Muscle layer of colon (tissue), 2 donors: ENCODE measurements around the gene ABCA12.

Source experiments
- H3K27ac ChIP-seq: one replicate; pipeline ENCODE4 v1.7.0; 2013; ENCODE audit warnings: low read depth, mild to moderate bottlenecking, low read length, moderate library complexity
- H3K27me3 ChIP-seq, 2 donors: one replicate each; pipeline ENCODE4 v1.7.0; 2013; ENCODE audit warnings: low read length in 2 of 2, mild to moderate bottlenecking in 2 of 2; ENCODE audit not compliant: insufficient read depth in 2 of 2, control insufficient read depth in 1 of 2
- H3K36me3 ChIP-seq: one replicate; pipeline ENCODE4 v1.7.0; 2013; ENCODE audit warnings: mild to moderate bottlenecking, low read length; ENCODE audit not compliant: insufficient read depth
- H3K4me1 ChIP-seq: one replicate; pipeline ENCODE4 v1.7.0; 2013; ENCODE audit warnings: mild to moderate bottlenecking, low read length; ENCODE audit not compliant: insufficient read depth
- H3K4me3 ChIP-seq, 2 donors: one replicate each; pipeline ENCODE4 v1.7.0; 2013; ENCODE audit warnings: low read length in 2 of 2, low read depth in 1 of 2, mild to moderate bottlenecking in 1 of 2, moderate library complexity in 1 of 2
- H3K9ac ChIP-seq: one replicate; pipeline ENCODE4 v1.7.0; 2013; ENCODE audit warnings: low read length
- H3K9me3 ChIP-seq: one replicate; pipeline ENCODE4 v1.7.0; 2013; ENCODE audit warnings: mild to moderate bottlenecking, low read length
- donor health status: abdominal sarcoma.
- donor health status: Adenocarcinoma of cecum.

ABCA12 gene

GRCh38 chr2:215149894-215150293 lies 11.5 kb upstream of the ABCA12 start:
- H3K27ac ChIP-seq = no peak overlapping the region
- H3K4me1 ChIP-seq = no peaks in the 10 kb centered on the region
- no peak overlapping the region for H3K9ac ChIP-seq
- H3K9me3 ChIP-seq = no peaks in the 10 kb centered on the region
- H3K27me3 ChIP-seq = no peaks in the 10 kb centered on the region
- H3K36me3 ChIP-seq = no peaks in the 10 kb centered on the region
- H3K4me3 ChIP-seq = no peak overlapping the region

- Histone ChIP-seq H3K36me3 (no peaks in the 10 kb centered on the region), H3K9ac (no peak overlapping the region), H3K27me3 (no peaks in the 10 kb centered on the region), H3K9me3 (no peaks in the 10 kb centered on the region), H3K27ac (no peak overlapping the region), H3K4me3 (no peak overlapping the region), H3K4me1 (no peaks in the 10 kb centered on the region)
These were observed 11.1 kb upstream of the ABCA12 start for GRCh38 chr2:215149486-215149885.

GRCh38 chr2:215149060-215149459 lies 10.6 kb upstream of the ABCA12 start:
- Histone ChIP-seq H3K9ac (no peak overlapping the region), H3K4me1 (no peaks in the 10 kb centered on the region), H3K9me3 (no peaks in the 10 kb centered on the region), H3K4me3 (no peak overlapping the region), H3K27me3 (no peaks in the 10 kb centered on the region), H3K27ac (no peak overlapping the region), H3K36me3 (no peaks in the 10 kb centered on the region)

DNA sequence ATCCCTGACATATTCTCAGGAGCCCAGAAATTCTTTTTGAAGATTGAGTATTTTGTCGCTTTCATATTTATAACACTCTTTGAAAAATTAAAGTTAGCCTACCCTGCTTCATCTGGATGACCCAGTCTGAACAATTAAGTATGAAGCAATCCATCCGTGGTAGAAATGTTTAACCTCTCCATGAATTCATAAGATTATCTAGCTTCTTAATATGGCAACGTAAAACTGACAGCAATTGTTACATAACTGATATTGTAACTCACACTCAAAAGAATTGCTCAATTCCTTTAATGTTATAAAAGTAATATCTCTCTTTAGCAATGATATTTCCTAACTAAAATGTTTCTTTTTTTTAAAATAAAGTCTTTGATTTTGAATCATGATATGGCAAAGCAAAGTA lies 7.2 kb upstream of the ABCA12 start:
- Histone ChIP-seq H3K27ac (no peak overlapping the region), H3K27me3 (no peaks in the 10 kb centered on the region), H3K9me3 (no peaks in the 10 kb centered on the region), H3K4me1 (no peaks in the 10 kb centered on the region), H3K36me3 (no peaks in the 10 kb centered on the region), H3K4me3 (no peak overlapping the region), H3K9ac (no peak overlapping the region)

DNA sequence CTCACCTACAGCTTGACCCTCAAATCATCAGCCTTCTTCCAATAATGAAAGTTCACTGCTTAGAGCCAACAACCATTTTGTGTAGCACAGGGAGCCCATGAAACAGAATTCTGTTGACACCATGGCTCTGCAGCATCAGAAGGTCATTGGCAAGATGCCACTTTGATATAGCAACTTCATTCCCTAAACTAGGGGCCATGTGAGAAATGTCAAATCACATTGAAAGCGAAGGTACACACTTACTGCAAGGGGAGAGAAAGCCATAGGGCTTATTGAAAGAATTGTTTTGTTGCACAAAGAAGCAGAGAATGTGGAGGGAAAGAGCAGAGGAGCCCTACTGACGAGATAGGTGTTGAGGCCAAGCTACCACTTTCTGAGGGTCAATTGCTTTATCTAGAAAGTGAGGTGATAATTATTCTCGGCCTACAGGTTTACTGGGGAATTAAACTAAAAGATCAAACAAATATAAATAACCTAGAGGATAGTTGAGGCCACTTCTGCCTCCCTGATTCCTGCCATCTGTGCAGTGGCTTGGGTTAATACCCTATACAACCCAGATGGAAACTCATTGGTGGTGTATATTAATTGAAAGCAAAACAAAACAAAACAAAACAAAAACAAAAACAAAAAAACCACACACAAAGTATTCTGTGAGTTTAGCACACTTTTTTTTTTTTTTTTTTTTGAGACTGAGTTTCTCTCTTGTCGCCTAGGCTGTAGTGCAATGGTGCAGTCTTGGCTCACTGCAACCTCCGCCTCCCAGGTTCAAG lies 5.9 kb upstream of the ABCA12 start:
- H3K4me3 ChIP-seq = no peak overlapping the region
- no peaks in the 10 kb centered on the region for H3K36me3 ChIP-seq
- no peak overlapping the region for H3K9ac ChIP-seq
- H3K27me3 ChIP-seq = no peaks in the 10 kb centered on the region
- no peaks in the 10 kb centered on the region for H3K4me1 ChIP-seq
- no peak overlapping the region for H3K27ac ChIP-seq
- no peaks in the 10 kb centered on the region for H3K9me3 ChIP-seq

DNA sequence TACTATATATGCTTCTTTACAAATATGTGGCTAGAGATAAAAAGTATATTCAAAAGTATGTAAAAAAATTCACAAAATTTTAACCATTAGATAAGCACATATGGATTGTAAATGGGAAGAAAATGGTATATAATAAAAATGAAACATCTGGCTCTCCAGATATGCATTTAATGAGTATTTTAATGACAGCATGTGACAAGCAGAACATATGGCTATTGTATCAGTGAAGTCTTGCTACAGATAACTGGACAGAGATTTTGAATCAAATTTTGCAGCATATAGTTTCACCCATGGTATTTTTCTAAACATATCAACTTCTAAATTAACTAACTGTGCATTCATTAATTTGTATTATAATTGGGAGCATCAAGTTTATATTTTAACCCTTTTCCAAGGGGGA lies 5.0 kb upstream of the ABCA12 start:
- H3K36me3 ChIP-seq = no peaks in the 10 kb centered on the region
- H3K27me3 ChIP-seq = no peaks in the 10 kb centered on the region

GRCh38 chr2:215141706-215142105 lies 3.3 kb upstream of the ABCA12 start:
- Histone ChIP-seq H3K27me3 (no peaks in the 10 kb centered on the region), H3K4me3 (no peak overlapping the region), H3K9me3 (no peaks in the 10 kb centered on the region), H3K36me3 (no peaks in the 10 kb centered on the region), H3K4me1 (no peaks in the 10 kb centered on the region), H3K27ac (no peak overlapping the region), H3K9ac (no peak overlapping the region)

More for the DNA sequence above, 5.0 kb upstream of the ABCA12 start:
- Histone ChIP-seq H3K9ac (no peak overlapping the region), H3K4me1 (no peaks in the 10 kb centered on the region), H3K4me3 (no peak overlapping the region), H3K27ac (no peak overlapping the region), H3K9me3 (no peaks in the 10 kb centered on the region)

DNA sequence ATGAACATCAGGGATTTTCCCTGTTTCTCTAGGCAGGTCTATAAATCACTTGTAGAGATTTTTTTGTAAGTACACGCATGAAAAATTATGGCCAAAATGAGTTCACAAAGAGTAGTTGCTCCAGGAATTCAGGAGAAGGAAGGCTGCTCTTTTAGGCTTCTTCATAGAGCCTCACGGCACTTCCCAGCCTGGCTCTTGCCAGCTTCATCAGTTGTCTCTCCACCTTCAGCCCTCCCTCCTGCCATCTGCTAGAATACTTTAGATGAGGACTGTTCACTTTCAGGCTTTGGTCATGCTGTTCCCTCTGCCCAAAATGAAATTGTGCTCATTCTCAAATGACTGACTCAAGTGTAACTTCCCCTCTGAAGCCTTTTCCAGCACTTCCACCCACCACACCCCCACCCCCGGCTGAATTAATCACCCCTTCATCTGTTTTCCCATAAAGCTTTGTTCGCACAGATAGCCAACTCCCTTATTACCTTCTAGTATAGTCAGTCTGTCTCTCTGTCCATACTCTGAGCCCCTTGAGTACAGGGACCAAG lies 1.8 kb upstream of the ABCA12 start:
- no peak overlapping the region for H3K9ac ChIP-seq
- no peaks in the 10 kb centered on the region for H3K36me3 ChIP-seq
- H3K27me3 ChIP-seq = no peaks in the 10 kb centered on the region
- no peak overlapping the region for H3K4me3 ChIP-seq
- H3K27ac ChIP-seq = no peak overlapping the region
- H3K9me3 ChIP-seq = no peaks in the 10 kb centered on the region
- no peaks in the 10 kb centered on the region for H3K4me1 ChIP-seq

GRCh38 chr2:215137741-215138340 lies 585 bp downstream of the ABCA12 start:
- Histone ChIP-seq H3K36me3 (no peaks in the 10 kb centered on the region), H3K27me3 (no peaks in the 10 kb centered on the region), H3K27ac (no peak overlapping the region), H3K4me1 (no peaks in the 10 kb centered on the region), H3K9ac (no peak overlapping the region), H3K4me3 (no peak overlapping the region), H3K9me3 (no peaks in the 10 kb centered on the region)

- H3K27me3 ChIP-seq = no peaks in the 10 kb centered on the region
- H3K4me3 ChIP-seq = no peak overlapping the region
- H3K36me3 ChIP-seq = no peaks in the 10 kb centered on the region
- H3K9ac ChIP-seq = no peak overlapping the region
- H3K4me1 ChIP-seq = no peaks in the 10 kb centered on the region
- no peak overlapping the region for H3K27ac ChIP-seq
- no peaks in the 10 kb centered on the region for H3K9me3 ChIP-seq
These were observed 1.1 kb downstream of the ABCA12 start for GRCh38 chr2:215137329-215137686.

- Histone ChIP-seq H3K9ac (no peak overlapping the region), H3K4me3 (no peak overlapping the region), H3K36me3 (no peaks in the 10 kb centered on the region), H3K4me1 (no peaks in the 10 kb centered on the region), H3K27ac (no peak overlapping the region), H3K9me3 (no peaks in the 10 kb centered on the region), H3K27me3 (no peaks in the 10 kb centered on the region)
These were observed 1.6 kb downstream of the ABCA12 start for GRCh38 chr2:215136669-215137328.
